Astrocyte of the cerebellum (primary cell): Measurements from ENCODE around the gene SV2C.
"Not testable (repeated sequence)": the region's sequence is repeated elsewhere in the genome, so short reads cannot be mapped to it uniquely, and the experiment has no call there.

Experiments
- DNase-seq: peaks from one replicate; pipeline ENCODE4 v3.0.0-alpha.2; 2011; ENCODE audit warnings: low read depth
- H3K4me3 ChIP-seq: 2 replicates; pipeline ENCODE4 v1.5.1; 2011; ENCODE audit warnings: mild to moderate bottlenecking, low read depth, low read length, moderate library complexity
- CTCF ChIP-seq: IDR thresholded peaks from 2 replicates; pipeline ENCODE4 v1.5.1; 2012; ENCODE audit warnings: low read length, low read depth, moderate library complexity, mild to moderate bottlenecking; ENCODE audit errors: missing control alignments
- in situ Hi-C: cut with HindIII; loops from 2 replicates; pipeline ENCODE4 v1.10.0; 2017; ENCODE audit warnings: low sequenced_read_pairs

Gene SV2C

GRCh38 chr5:76230711-76231285, 147.6 kb downstream of the SV2C start:
- H3K4me3 ChIP-seq = no peak overlapping the region
- in situ Hi-C loops = no loop called here
- no peak for TF ChIP-seq CTCF
- no peak for DNase-seq

- TF ChIP-seq CTCF = no peak
- no peak for DNase-seq
- no peak overlapping the region for H3K4me3 ChIP-seq
- in situ Hi-C loops = no loop called here
These were observed 151.5 kb downstream of the SV2C start for GRCh38 chr5:76234665-76235064.

- TF ChIP-seq CTCF = no peak
- no peak for DNase-seq
- no peak overlapping the region for H3K4me3 ChIP-seq
- in situ Hi-C loops = no loop called here
These were observed 153.5 kb downstream of the SV2C start for GRCh38 chr5:76236684-76237083.

GRCh38 chr5:76240336-76240735, 157.2 kb downstream of the SV2C start:
- TF ChIP-seq CTCF = no peak
- no peak overlapping the region for H3K4me3 ChIP-seq
- no peak for DNase-seq
- in situ Hi-C loops = no loop called here

GRCh38 chr5:76242155-76242554, 159.0 kb downstream of the SV2C start:
- DNase-seq, H3K4me3 ChIP-seq, in situ Hi-C loops: not testable (repeated sequence)

GRCh38 chr5:76245590-76245989, 162.4 kb downstream of the SV2C start:
- in situ Hi-C loops = no loop called here
- TF ChIP-seq CTCF = no peak
- no peak for DNase-seq
- no peak overlapping the region for H3K4me3 ChIP-seq

- in situ Hi-C loops = no loop called here
- H3K4me3 ChIP-seq = no peak overlapping the region
- TF ChIP-seq CTCF = no peak
- DNase-seq = no peak
These were observed 166.4 kb downstream of the SV2C start for GRCh38 chr5:76249621-76250020.
